BLaER1 treated with 17β-estradiol and CSF1 and Interleukin-3, amounts not matched to agents 10 nM and 100 nM (cell line): ENCODE data around the gene PDK1.
A peak's percentile ranks its signal among the peaks of the same experiment; 100 is the strongest.

Experiments used
- H3K27ac ChIP-seq, 11 experiments: shearing (Covaris generic); formaldehyde crosslinking; 2 replicates each; pipeline ENCODE4 v1.8.1; 2022
- H3K27me3 ChIP-seq, 11 experiments: shearing (Covaris generic); formaldehyde crosslinking; 2 replicates each; pipeline ENCODE4 v1.8.1; 2022
- H3K36me3 ChIP-seq, 11 experiments: shearing (Covaris generic); formaldehyde crosslinking; 2 replicates each; pipeline ENCODE4 v1.8.1; 2022
- H3K4me1 ChIP-seq, 10 experiments: shearing (Covaris generic); formaldehyde crosslinking; 2 replicates each; pipeline ENCODE4 v1.8.1; 2022
- H3K4me2 ChIP-seq, 11 experiments: shearing (Covaris generic); formaldehyde crosslinking; 2 replicates each; pipeline ENCODE4 v1.8.1; 2022
- H3K4me3 ChIP-seq, 10 experiments: shearing (Covaris generic); formaldehyde crosslinking; 2 replicates each; pipeline ENCODE4 v1.8.1; 2022
- H3K9ac ChIP-seq, 11 experiments: shearing (Covaris generic); formaldehyde crosslinking; 2 replicates each; pipeline ENCODE4 v1.8.1; 2022
- H3K9me3 ChIP-seq, 11 experiments: shearing (Covaris generic); formaldehyde crosslinking; replicated peaks in 1 of 11; 2 replicates each; pipeline ENCODE4 v1.8.1; 2022
- H4K20me1 ChIP-seq, 11 experiments: shearing (Covaris generic); formaldehyde crosslinking; 2 replicates each; pipeline ENCODE4 v1.8.1; 2022
- Cebpa-rat ChIP-seq, 11 experiments: shearing (Covaris generic); IDR thresholded peaks; 2 replicates each; pipeline ENCODE4 v1.8.1; 2022

Gene PDK1

DNA sequence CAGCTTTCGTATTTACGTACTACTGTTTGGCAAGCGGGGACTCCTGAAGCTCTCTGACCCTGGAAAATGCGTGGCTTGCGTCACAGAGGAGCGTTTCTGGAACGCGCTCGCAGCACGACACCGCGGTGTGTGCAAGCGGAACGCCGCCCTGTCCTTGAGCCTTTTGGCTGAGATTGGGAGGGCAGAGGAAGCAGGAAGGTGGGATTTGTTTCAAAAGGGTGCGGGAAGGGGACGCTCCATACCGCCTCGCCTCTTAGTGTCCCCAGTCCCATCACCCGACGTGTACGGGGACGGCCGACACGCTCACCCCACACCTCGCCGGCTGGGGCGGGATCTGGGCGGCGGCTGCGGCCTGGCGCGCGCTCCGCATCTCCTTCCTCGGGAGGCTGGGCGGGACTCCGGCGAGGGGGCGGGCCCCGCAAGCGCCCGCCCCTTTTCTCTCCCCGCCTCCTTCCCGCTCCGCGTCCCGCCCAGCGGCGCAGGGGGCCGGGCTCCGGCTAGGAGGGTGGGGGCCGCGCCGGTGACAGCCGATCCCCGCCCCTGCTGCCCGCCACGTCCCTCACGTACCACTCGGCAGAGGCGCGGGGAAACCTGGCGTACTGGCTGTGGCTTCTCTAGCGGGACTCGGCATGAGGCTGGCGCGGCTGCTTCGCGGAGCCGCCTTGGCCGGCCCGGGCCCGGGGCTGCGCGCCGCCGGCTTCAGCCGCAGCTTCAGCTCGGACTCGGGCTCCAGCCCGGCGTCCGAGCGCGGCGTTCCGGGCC is at the start of gene PDK1:
PDK1 (plus strand) TSS at position 569 of the 762 bp plus-strand sequence; CDS start at position 630, 61 bp downstream.
- H4K20me1 ChIP-seq, result peaks cover 0 to 35% (median 5%) of the 10 kb centered on the region in 11 experiments; a peak in 10 of 22 replicates
- H3K27ac ChIP-seq, result peak within 1 kb of the TSS; percentile 82 to 97 (median 88)
- H3K27me3 ChIP-seq, result no peaks in the 10 kb centered on the region
- peak within 1 kb of the TSS; percentile 84 to 96 (median 93) for H3K9ac ChIP-seq
- TF ChIP-seq Cebpa-rat (IDR thresholded peaks at IDR 0.05), result peak in 2 of 11 experiments; percentile 34; a peak in 2 of 22 replicates
- H3K4me2 ChIP-seq, result peak within 1 kb of the TSS; percentile 80 to 94 (median 88)
- peaks cover 31 to 67% (median 41%) of the 10 kb centered on the region in 10 experiments for H3K4me1 ChIP-seq
- H3K9me3 ChIP-seq, result no peaks in the 10 kb centered on the region
- peak within 1 kb of the TSS; percentile 79 to 99 (median 90) for H3K4me3 ChIP-seq
- H3K36me3 ChIP-seq, result peaks cover 9 to 27% (median 20%) of the 10 kb centered on the region in 11 experiments

DNA sequence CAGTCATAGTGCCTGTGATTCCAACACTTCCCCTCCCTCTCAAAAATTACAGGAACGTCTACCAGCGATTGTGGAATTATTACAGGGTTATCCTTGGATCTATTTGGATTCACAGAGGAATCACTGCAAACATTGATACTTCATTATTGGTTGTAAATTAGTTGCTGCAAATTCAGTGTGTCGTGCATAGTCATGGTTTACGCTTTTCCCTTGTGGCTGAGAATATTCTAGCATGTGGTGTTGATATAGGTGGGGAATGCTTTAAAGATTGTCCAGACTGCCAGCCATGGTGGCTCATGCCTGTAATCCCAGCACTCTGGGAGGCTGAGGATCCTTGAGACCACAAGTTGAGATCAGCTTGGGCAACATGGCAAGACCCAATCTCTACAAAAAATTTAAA is 48.7 kb upstream of the PDK1 start:
- Histone ChIP-seq H3K27me3 (no peaks in the 10 kb centered on the region), H3K4me1 (peaks cover 24 to 37% (median 32%) of the 10 kb centered on the region in 10 experiments), H4K20me1 (no peaks in the 10 kb centered on the region), H3K4me2 (no peak overlapping the region), H3K27ac (no peak overlapping the region), H3K9me3 (peaks cover 10 to 15% (median 11%) of the 10 kb centered on the region in 11 experiments), H3K4me3 (no peak overlapping the region), H3K36me3 (peaks cover 8 to 58% (median 28%) of the 10 kb centered on the region in 11 experiments), H3K9ac (no peak overlapping the region)
- TF ChIP-seq Cebpa-rat (IDR thresholded peaks at IDR 0.05), result no peak

DNA sequence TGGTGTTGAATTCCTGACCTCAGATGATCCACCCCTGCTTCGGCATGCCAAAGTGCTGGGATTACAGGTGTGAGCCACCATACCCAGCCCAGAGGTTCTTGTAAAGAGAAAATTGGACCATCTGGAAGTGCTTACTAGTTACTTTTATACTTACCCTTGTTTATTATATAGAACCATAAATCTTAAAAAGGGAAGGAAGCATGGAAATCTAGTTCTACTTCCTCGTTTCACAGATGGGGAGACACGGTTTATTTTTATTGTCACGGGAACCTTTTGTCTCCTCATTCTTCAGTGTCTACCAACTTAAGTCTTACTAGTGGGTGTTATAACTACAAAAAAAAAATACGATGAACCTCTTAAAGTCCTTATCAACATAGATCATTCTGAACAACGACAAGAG is 45.8 kb upstream of the PDK1 start:
- Histone ChIP-seq H3K27me3 (no peaks in the 10 kb centered on the region), H3K4me2 (peak overlapping the region; percentile 59 to 92 (median 77)), H3K27ac (peak overlapping the region in 10 of 11 experiments; percentile 5 to 82 (median 68); a peak in 16 of 22 replicates), H3K9me3 (peaks cover 23 to 44% (median 39%) of the 10 kb centered on the region in 11 experiments), H3K36me3 (peaks cover 14 to 56% (median 34%) of the 10 kb centered on the region in 11 experiments), H3K4me1 (peaks cover 40 to 58% (median 50%) of the 10 kb centered on the region in 10 experiments), H3K4me3 (peak overlapping the region in 8 of 10 experiments; percentile 9 to 53 (median 27); a peak in 7 of 20 replicates), H4K20me1 (no peaks in the 10 kb centered on the region), H3K9ac (peak overlapping the region in 7 of 11 experiments; percentile 5 to 68 (median 52); a peak in 13 of 22 replicates)
- no peak for TF ChIP-seq Cebpa-rat (IDR thresholded peaks at IDR 0.05)

DNA sequence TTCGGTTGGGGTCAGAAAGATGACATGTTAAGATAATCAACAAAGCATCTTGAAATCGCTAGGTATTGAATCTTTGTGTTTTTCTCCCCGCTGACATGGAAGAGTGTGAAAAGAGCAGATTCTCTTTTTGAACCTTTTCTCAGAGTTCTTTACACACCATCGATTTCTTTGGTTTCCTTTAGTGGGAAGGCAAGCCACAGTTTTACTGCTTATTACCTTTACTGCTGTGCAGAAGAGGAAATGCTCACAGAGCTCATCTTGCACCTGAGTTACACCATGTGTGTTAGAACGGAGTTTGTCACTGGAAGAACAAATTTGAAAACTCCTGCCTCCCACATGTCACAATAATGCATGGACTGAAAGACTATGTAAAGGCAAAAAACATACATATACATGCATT is 45.3 kb upstream of the PDK1 start:
- peak overlapping the region; percentile 59 to 92 (median 77) for H3K4me2 ChIP-seq
- no peaks in the 10 kb centered on the region for H4K20me1 ChIP-seq
- H3K27me3 ChIP-seq, result no peaks in the 10 kb centered on the region
- H3K27ac ChIP-seq, result peak overlapping the region in 10 of 11 experiments; percentile 5 to 82 (median 68); a peak in 15 of 22 replicates
- H3K9ac ChIP-seq, result peak overlapping the region in 7 of 11 experiments; percentile 5 to 68 (median 52); a peak in 13 of 22 replicates
- H3K9me3 ChIP-seq, result peaks cover 23 to 49% (median 43%) of the 10 kb centered on the region in 11 experiments
- peak overlapping the region in 8 of 10 experiments; percentile 0 to 32 (median 14); a peak in 4 of 20 replicates for H3K4me3 ChIP-seq
- peaks cover 14 to 56% (median 34%) of the 10 kb centered on the region in 11 experiments for H3K36me3 ChIP-seq
- no peak for TF ChIP-seq Cebpa-rat (IDR thresholded peaks at IDR 0.05)
- H3K4me1 ChIP-seq, result peaks cover 40 to 63% (median 50%) of the 10 kb centered on the region in 10 experiments

DNA sequence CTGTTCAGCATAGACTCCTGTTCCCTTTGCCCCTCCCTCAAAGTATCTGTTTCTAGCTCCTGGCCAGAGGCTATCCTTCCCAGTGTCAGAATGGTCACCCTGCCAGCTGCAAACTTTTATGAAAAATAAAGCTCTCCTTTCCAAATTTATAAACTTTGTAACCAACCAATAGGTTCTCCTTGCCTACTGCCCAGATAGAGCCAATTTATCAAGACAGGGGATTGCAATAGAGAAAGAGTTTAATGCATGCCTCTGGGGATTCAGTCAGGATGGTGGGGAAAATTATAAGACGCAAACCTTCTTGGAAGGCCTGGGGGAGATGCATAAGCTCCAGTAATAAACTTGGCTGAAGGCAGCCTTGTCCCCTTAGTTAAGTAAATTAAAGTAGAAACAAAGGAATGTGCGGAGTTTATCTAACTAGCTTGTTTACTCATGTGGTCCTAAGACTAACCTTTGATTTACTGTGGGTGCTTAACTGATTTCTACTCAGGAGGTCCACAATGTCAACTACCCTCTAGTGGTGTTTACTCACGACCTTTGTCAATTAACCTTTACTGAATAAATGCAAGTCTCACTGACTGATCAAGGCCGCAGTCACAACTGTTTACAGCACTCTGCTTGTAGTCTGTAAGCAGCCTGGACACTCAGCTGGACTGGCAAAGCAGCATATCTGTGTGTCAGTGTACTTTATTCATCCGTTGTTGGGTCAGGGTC is 42.9 kb upstream of the PDK1 start:
- Histone ChIP-seq H3K27me3 (no peaks in the 10 kb centered on the region), H3K9ac (peak overlapping the region in 2 of 11 experiments; percentile 35 to 60; a peak in 3 of 22 replicates), H3K27ac (peak overlapping the region in 7 of 11 experiments; percentile 43 to 77 (median 74); a peak in 13 of 22 replicates), H4K20me1 (no peaks in the 10 kb centered on the region), H3K36me3 (peaks cover 14 to 49% (median 26%) of the 10 kb centered on the region in 11 experiments), H3K9me3 (peaks cover 23 to 72% (median 63%) of the 10 kb centered on the region in 11 experiments), H3K4me3 (peak overlapping the region in 7 of 10 experiments; percentile 1 to 44 (median 16); a peak in 9 of 20 replicates), H3K4me2 (peak overlapping the region in 7 of 11 experiments; percentile 59 to 77 (median 70); a peak in 14 of 22 replicates), H3K4me1 (peaks cover 40 to 75% (median 52%) of the 10 kb centered on the region in 10 experiments)
- TF ChIP-seq Cebpa-rat (IDR thresholded peaks at IDR 0.05), result no peak

DNA sequence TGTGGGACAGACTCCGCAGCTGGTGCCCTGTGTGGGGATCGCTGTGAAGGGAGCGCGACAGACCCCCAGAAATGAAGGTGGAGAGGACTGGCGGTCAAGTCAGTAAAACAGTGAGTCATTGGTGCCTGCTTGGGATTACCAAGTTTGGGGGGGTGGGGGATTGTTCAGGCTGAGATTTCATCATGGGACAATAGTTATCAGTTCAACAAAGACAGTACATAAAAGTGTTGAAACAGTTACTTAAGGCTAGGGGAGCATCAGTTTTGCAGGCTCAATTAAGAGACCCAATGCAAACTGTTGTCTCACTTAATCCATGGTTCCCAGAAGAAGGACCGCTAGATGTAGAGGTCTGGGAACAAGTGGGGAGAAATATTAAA is 42.4 kb upstream of the PDK1 start:
- Histone ChIP-seq H3K9ac (peak overlapping the region in 2 of 11 experiments; percentile 35 to 60; a peak in 4 of 22 replicates), H3K9me3 (peaks cover 27 to 78% (median 68%) of the 10 kb centered on the region in 11 experiments), H4K20me1 (no peaks in the 10 kb centered on the region), H3K27me3 (no peaks in the 10 kb centered on the region), H3K4me1 (peaks cover 35 to 70% (median 46%) of the 10 kb centered on the region in 10 experiments), H3K27ac (peak overlapping the region in 7 of 11 experiments; percentile 43 to 77 (median 74); a peak in 13 of 22 replicates), H3K4me3 (peak overlapping the region in 6 of 10 experiments; percentile 1 to 32 (median 15); a peak in 6 of 20 replicates), H3K4me2 (peak overlapping the region; percentile 52 to 77 (median 66); a peak in 20 of 22 replicates), H3K36me3 (peaks cover 14 to 49% (median 22%) of the 10 kb centered on the region in 11 experiments)
- no peak for TF ChIP-seq Cebpa-rat (IDR thresholded peaks at IDR 0.05)

DNA sequence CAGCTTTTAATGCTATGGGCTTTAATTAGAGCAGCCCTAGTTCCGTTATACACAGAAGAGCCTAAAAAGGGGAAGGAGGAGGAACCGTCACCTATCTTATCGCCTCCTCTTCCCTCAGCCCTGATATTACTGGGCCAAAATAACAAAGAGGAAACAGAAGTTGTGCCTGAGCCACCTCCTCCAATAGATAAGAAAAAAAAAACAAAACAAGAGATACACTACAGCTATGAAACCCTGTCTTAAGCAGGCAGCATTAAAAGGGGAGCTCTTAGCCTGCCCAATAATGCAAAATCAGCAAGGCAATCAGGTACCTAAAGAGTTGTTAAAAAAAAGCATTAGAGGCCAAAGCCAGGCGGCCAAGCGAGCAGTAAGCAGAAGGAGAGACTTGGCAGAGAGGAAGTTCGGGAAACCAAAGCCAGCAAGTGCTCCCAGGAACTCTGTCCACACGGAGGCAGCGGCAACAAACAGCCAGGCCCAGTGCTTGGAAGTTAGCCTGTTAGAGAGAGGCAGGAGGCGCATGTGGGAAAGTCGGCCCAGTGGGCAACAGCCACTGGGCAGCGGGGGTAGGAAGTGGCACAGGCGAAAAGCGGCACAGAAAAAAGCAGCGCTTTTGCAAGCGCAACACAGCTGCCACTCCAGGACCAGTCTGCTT is 41.8 kb upstream of the PDK1 start:
- H3K27me3 ChIP-seq, result no peaks in the 10 kb centered on the region
- TF ChIP-seq Cebpa-rat (IDR thresholded peaks at IDR 0.05), result no peak

More for the DNA sequence above, 41.8 kb upstream of the PDK1 start:
- Histone ChIP-seq H3K9ac (peak overlapping the region in 7 of 11 experiments; percentile 10 to 60 (median 42); a peak in 10 of 22 replicates), H4K20me1 (no peaks in the 10 kb centered on the region), H3K4me1 (peaks cover 35 to 66% (median 43%) of the 10 kb centered on the region in 10 experiments), H3K27ac (peak overlapping the region in 9 of 11 experiments; percentile 27 to 77 (median 68); a peak in 17 of 22 replicates), H3K4me2 (peak overlapping the region; percentile 52 to 77 (median 66); a peak in 21 of 22 replicates), H3K4me3 (peak overlapping the region in 4 of 10 experiments; percentile 5 to 24 (median 11); a peak in 4 of 20 replicates), H3K9me3 (peaks cover 33 to 83% (median 73%) of the 10 kb centered on the region in 11 experiments), H3K36me3 (peaks cover 14 to 47% (median 24%) of the 10 kb centered on the region in 11 experiments)
